Stimulated activated CD4-positive, alpha-beta T cell treated with anti-CD3 and anti-CD28 coated beads, Interleukin-2, amount 100 ng/mL, for 24 hours (primary cell): ENCODE measurements around the gene SELPLG.
"Not testable (repeated sequence)": the region's sequence is repeated elsewhere in the genome, so short reads cannot be mapped to it uniquely, and the experiment has no call there.

ENCODE experiments used
- DNase-seq, 2 donors: peaks; one replicate each; pipeline ENCODE4 v3.0.0-alpha.2; 2020

Gene SELPLG

GRCh38 chr12:108654622-108655021, 20.9 kb upstream of the SELPLG start:
- DNase-seq: not testable (repeated sequence)

GRCh38 chr12:108653922-108654321, 20.2 kb upstream of the SELPLG start:
- no peak for DNase-seq

- no peak for DNase-seq
Measured at GRCh38 chr12:108653082-108653516, 19.4 kb upstream of the SELPLG start.

GRCh38 chr12:108650083-108650482, 16.4 kb upstream of the SELPLG start:
- no peak for DNase-seq

GRCh38 chr12:108649669-108650068, 16.0 kb upstream of the SELPLG start:
- no peak for DNase-seq

- DNase-seq: no peak
Measured at GRCh38 chr12:108649126-108649525, 15.4 kb upstream of the SELPLG start.

GRCh38 chr12:108648371-108648770, 14.7 kb upstream of the SELPLG start:
- DNase-seq: no peak

- no peak for DNase-seq
Measured at GRCh38 chr12:108647585-108648287, 14.0 kb upstream of the SELPLG start.

GRCh38 chr12:108646600-108647579, 13.2 kb upstream of the SELPLG start:
- DNase-seq: no peak

- DNase-seq: no peak
Measured at GRCh38 chr12:108645686-108646599, 12.2 kb upstream of the SELPLG start.

- DNase-seq: no peak
Measured at GRCh38 chr12:108644811-108645120, 11.1 kb upstream of the SELPLG start.

- DNase-seq: no peak
Measured at GRCh38 chr12:108643941-108644810, 10.5 kb upstream of the SELPLG start.

GRCh38 chr12:108642899-108643654, 9.4 kb upstream of the SELPLG start:
- DNase-seq: no peak

- DNase-seq: no peak
Measured at GRCh38 chr12:108642269-108642870, 8.7 kb upstream of the SELPLG start.

- no peak for DNase-seq
Measured at GRCh38 chr12:108641446-108642268, 8.0 kb upstream of the SELPLG start.

- no peak for DNase-seq
Measured at GRCh38 chr12:108640802-108641445, 7.2 kb upstream of the SELPLG start.

GRCh38 chr12:108638997-108639822, 5.5 kb upstream of the SELPLG start:
- DNase-seq: no peak

- DNase-seq: no peak
Measured at GRCh38 chr12:108638141-108638827, 4.6 kb upstream of the SELPLG start.
